Mucosa of descending colon (tissue), 3 donors: ENCODE data around the gene PLCH2. TPM values are rescaled to one million over a fixed set of nuclear protein-coding genes. Genes with fewer than 3 reads are reported as not detected.

ENCODE experiments used
- ATAC-seq: fragments of 200-7000 bp; cut with Tn5 transposase; one replicate; pipeline ENCODE4 v1.9.1; 2020; ENCODE audit warnings: mild to moderate bottlenecking, moderate library complexity
- DNase-seq, 3 donors: peaks; one replicate each; pipeline ENCODE4 v3.0.0-alpha.2; 2020
- H3K36me3 ChIP-seq: fragments of 200-600 bp; one replicate; pipeline ENCODE4 v1.8.0; 2021; ENCODE audit warnings: low read depth, mild to moderate bottlenecking
- H3K4me1 ChIP-seq: fragments of 200-600 bp; one replicate; pipeline ENCODE4 v1.8.0; 2021; ENCODE audit warnings: low read depth, mild to moderate bottlenecking
- H3K4me3 ChIP-seq: fragments of 200-600 bp; one replicate; pipeline ENCODE4 v1.8.0; 2021; ENCODE audit warnings: mild to moderate bottlenecking
- H3K9me3 ChIP-seq: fragments of 200-600 bp; one replicate; pipeline ENCODE4 v1.8.0; 2021; ENCODE audit warnings: mild to moderate bottlenecking
- CTCF ChIP-seq: fragments of 200-600 bp; IDR thresholded peaks from one replicate; pipeline ENCODE4 v1.8.0; 2022; ENCODE audit warnings: antibody characterized with exemption, mild to moderate bottlenecking
- intact Hi-C, 2 donors: fragments of 100-400 bp; cut with DNase I in 1 of 2; cut with micrococcal nuclease in 1 of 2; formaldehyde crosslinking; loops; one replicate each; pipeline versions ENCODE4 v1.11.0 to v1.11.1; 2022; cut with DNase I, micrococcal nuclease
- total RNA-seq, 3 donors: library from RNA; stranded (reverse); fragmentation: NEBNext Ultra II Directional in 2 of 3; extraction: Animal tissue kit (Norgen Biotek cat#: 25700) in 2 of 3; gene quantifications; one replicate each; pipeline versions ENCODE4 v1.2.1 to v1.2.4, GENCODE V29; 2021 to 2023
- donor health status: DM: no; HTN: no; CAD: no; lungs with moderate emphysema.
- donor health status: DM: no; HTN: no; CAD: no.
- donor health status: DM: no; HTN: yes; CAD: no.

PLCH2 gene
- total RNA-seq, 3 donors from 2014 or later, result 1.2 to 6.8 (median 1.9) TPM

GRCh38 chr1:2472109-2472508, 4.0 kb upstream of the PLCH2 start:
- intact Hi-C loops, result no loop called here
- H3K4me3 ChIP-seq, result no peak overlapping the region
- H3K36me3 ChIP-seq, result no peaks in the 10 kb centered on the region
- DNase-seq (no peak), ATAC-seq (no peak)
- H3K4me1 ChIP-seq, result no peaks in the 10 kb centered on the region
- TF ChIP-seq CTCF, result no peak
- H3K9me3 ChIP-seq, result no peaks in the 10 kb centered on the region

DNA sequence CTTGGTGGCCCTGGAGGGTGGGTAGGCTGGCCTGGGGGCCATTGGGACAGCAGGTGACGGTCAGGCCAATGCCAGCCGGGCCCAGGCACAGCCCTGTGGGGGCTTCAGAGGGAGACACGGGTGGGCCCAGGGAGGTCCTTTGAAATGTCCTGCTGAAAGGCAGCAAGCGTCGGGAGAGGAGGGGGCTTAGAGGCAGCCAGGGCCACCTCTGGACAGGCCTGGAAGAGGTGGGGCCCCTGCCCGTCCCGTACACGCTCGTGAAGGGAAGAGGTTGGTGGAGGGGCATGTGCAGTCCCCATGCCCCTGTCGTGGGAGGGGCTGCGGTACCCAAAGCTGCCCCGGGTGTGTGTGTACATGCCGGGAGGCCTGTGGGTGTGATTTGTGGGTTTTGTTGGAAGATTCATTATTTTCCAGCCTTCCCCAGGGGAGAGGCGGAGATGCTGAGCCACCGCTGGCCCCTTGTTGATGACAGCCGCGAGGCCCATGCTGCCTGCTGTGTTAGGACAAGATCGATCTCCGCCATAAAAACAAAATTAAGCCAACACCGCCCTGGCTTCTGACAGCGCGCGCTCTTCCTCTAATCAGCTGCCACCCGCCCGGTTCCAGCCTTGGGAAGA, 3.4 kb upstream of the PLCH2 start:
- Histone ChIP-seq H3K4me1 (no peaks in the 10 kb centered on the region), H3K9me3 (no peaks in the 10 kb centered on the region), H3K4me3 (no peak overlapping the region), H3K36me3 (no peaks in the 10 kb centered on the region)
- ATAC-seq (no peak), DNase-seq (no peak)
- TF ChIP-seq CTCF, result no peak
- intact Hi-C loops, result no loop called here

GRCh38 chr1:2473198-2473597, 2.9 kb upstream of the PLCH2 start:
- ATAC-seq (no peak), DNase-seq (no peak)
- H3K36me3 ChIP-seq, result no peaks in the 10 kb centered on the region
- H3K9me3 ChIP-seq, result no peaks in the 10 kb centered on the region
- H3K4me1 ChIP-seq, result peaks cover 5% of the 10 kb centered on the region
- intact Hi-C loops, result no loop called here
- no peak overlapping the region for H3K4me3 ChIP-seq
- no peak for TF ChIP-seq CTCF

DNA sequence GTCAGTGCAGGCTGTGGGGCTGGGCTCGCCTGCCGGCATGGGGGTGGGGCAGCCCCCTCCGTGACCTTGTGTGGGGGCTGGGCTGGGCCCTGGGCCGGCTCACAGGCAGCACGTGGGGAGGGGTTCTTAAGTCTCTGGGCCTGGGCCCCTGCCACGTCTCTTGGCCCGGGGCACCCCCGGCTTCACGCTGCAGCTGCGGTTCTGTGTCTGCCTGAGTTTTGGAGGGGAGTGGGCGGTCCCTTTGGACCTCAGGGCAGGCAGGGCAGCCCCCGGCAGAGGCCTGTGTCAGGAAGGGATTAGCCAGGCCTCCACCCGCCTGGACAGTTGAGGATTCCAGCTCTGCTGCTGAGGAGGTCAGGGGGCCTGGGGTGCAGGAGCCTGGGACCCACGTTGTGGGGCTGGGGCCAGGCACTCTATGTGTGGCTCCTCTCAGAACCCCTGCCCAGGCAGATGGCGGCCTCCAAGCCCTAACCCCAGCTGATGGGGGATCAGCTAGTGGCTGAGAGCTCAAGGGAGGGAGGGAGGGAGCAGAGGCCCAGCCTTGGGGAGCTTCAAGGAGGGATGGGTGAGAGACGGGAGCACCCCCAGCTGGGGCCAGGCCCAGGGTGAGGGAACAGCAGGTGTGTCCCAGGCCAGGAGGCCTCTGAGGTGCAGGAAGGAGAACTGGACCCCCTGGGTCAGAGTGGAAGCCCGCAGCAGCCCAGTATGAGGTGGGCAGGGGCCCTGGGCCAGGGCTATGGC, 1.8 kb upstream of the PLCH2 start:
- Histone ChIP-seq H3K4me1 (peaks cover 11% of the 10 kb centered on the region), H3K4me3 (no peak overlapping the region), H3K9me3 (no peaks in the 10 kb centered on the region), H3K36me3 (no peaks in the 10 kb centered on the region)
- ATAC-seq, result no peak
- intact Hi-C loops, result no loop called here
- no peak for DNase-seq
- TF ChIP-seq CTCF, result no peak

DNA sequence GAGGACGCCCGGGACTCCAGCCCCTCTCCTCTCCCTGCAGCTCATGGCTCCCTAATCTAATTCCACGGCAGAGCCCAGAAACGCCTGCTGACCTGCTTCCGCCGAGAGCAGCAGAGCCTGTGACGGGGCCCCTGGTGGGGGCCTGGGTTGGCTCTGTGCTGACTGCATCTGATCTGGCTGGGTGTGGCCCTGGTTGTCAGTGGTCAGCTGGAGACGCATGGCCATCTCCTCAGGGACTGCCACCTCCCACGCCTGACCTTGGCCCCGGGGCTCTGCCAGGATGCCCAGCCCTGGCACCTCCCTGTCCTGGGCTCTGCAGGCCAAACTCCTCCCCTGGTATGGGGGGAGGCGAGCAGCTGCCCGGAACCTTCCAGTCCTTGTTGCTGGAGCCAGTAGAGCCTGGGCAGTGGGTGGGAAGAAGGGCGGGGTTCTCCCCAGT, 1.1 kb upstream of the PLCH2 start:
- DNase-seq (no peak), ATAC-seq (no peak)
- no peaks in the 10 kb centered on the region for H3K9me3 ChIP-seq
- TF ChIP-seq CTCF, result no peak
- peaks cover 11% of the 10 kb centered on the region for H3K4me1 ChIP-seq
- no peak overlapping the region for H3K4me3 ChIP-seq
- H3K36me3 ChIP-seq, result no peaks in the 10 kb centered on the region
- intact Hi-C loops, result no loop called here
